Stomach (tissue), 4 donors: ENCODE data around the gene OPCML.

ENCODE experiments used
- EP300 ChIP-seq: sonication (generic); formaldehyde crosslinking; IDR thresholded peaks from one replicate; pipeline ENCODE4 v1.6.1; 2017; ENCODE audit warnings: antibody characterized with exemption
- POLR2A ChIP-seq, 4 donors: fragments of 450-650 bp; IDR thresholded peaks; one replicate each; pipeline ENCODE4 v1.6.1; 2016; ENCODE audit warnings: antibody characterized with exemption in 4 of 4, control low read depth in 2 of 4, mild to moderate bottlenecking in 1 of 4, moderate library complexity in 1 of 4
- POLR2AphosphoS5 ChIP-seq, 3 donors: sonication (generic); formaldehyde crosslinking; IDR thresholded peaks; one replicate each; pipeline ENCODE4 v1.6.1; 2016; ENCODE audit warnings: antibody characterized with exemption in 3 of 3
- TF ChIP-seq, protein P1 (sequence below), 7 experiments: fragments of 450-650 bp in 4 of 7; fragments of 200-600 bp in 3 of 7; sonication (generic) in 3 of 7; IDR thresholded peaks; one replicate each; pipeline ENCODE4 v1.5.1; 2016 to 2019; ENCODE audit warnings: antibody characterized with exemption in 7 of 7, control low read depth in 2 of 7, mild to moderate bottlenecking in 1 of 7

DNA sequence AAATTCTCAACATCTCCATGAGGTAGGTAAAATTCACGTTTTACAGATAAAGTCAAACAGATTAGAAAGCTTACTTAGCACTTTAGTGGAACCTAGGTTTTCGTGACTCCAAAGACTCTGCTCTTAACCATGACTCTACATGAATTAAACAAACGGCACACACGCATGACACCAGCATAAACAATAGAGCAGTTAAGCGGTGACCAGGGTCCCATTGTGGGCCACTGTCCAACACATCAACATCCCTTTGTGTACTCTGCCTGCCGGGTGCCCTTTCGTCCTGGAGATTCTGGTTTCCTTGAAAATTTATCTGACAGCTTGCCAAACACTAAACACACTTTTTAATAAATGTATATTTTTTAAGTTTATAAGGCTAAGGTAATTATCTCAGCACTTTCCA, 941.7 kb downstream of the OPCML start:
- TF ChIP-seq, protein P1, sequence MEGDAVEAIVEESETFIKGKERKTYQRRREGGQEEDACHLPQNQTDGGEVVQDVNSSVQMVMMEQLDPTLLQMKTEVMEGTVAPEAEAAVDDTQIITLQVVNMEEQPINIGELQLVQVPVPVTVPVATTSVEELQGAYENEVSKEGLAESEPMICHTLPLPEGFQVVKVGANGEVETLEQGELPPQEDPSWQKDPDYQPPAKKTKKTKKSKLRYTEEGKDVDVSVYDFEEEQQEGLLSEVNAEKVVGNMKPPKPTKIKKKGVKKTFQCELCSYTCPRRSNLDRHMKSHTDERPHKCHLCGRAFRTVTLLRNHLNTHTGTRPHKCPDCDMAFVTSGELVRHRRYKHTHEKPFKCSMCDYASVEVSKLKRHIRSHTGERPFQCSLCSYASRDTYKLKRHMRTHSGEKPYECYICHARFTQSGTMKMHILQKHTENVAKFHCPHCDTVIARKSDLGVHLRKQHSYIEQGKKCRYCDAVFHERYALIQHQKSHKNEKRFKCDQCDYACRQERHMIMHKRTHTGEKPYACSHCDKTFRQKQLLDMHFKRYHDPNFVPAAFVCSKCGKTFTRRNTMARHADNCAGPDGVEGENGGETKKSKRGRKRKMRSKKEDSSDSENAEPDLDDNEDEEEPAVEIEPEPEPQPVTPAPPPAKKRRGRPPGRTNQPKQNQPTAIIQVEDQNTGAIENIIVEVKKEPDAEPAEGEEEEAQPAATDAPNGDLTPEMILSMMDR (IDR thresholded peaks at IDR 0.05): no peak
- TF ChIP-seq POLR2AphosphoS5 (IDR thresholded peaks at IDR 0.05) (no peak), EP300 (no peak), POLR2A (IDR thresholded peaks at IDR 0.05) (no peak)
